HEK293 (cell line): ENCODE results near the gene MAN2B2.

Experiments
- ATF2 ChIP-seq: fragments of 450-650 bp; formaldehyde crosslinking; IDR thresholded peaks from 2 replicates; pipeline ENCODE4 v1.5.1; 2016; ENCODE audit warnings: missing biosample characterization, missing genetic modification characterization, low read depth
- CTCF ChIP-seq: fragments of 450-650 bp; formaldehyde crosslinking; IDR thresholded peaks from 2 replicates; pipeline ENCODE4 v1.5.1; 2016; ENCODE audit warnings: missing biosample characterization, missing genetic modification characterization
- HOXC10 ChIP-seq: sonication (generic); formaldehyde crosslinking; IDR thresholded peaks from 2 replicates; pipeline ENCODE4 v1.8.1; 2023; ENCODE audit warnings: mild to moderate bottlenecking, missing genetic modification reagents
- INSM2 ChIP-seq: fragments of 450-650 bp; formaldehyde crosslinking; IDR thresholded peaks from 2 replicates; pipeline ENCODE4 v1.5.1; 2016; ENCODE audit warnings: missing biosample characterization, missing genetic modification characterization
- PATZ1 ChIP-seq: fragments of 450-650 bp; formaldehyde crosslinking; IDR thresholded peaks from 2 replicates; pipeline ENCODE4 v1.5.1; 2016; ENCODE audit warnings: missing biosample characterization, missing genetic modification characterization
- PRDM4 ChIP-seq: fragments of 450-650 bp; formaldehyde crosslinking; IDR thresholded peaks from 2 replicates; pipeline ENCODE4 v1.5.1; 2017; ENCODE audit warnings: missing biosample characterization, missing genetic modification characterization
- SP2 ChIP-seq: fragments of 450-650 bp; formaldehyde crosslinking; IDR thresholded peaks from 2 replicates; pipeline ENCODE4 v1.5.1; 2016; ENCODE audit warnings: missing biosample characterization, missing genetic modification characterization
- ZNF121 ChIP-seq: fragments of 450-650 bp; formaldehyde crosslinking; IDR thresholded peaks from 2 replicates; pipeline ENCODE4 v1.5.1; 2016; ENCODE audit warnings: missing biosample characterization, missing genetic modification characterization
- ZNF138 ChIP-seq: fragments of 450-650 bp; formaldehyde crosslinking; IDR thresholded peaks from 2 replicates; pipeline ENCODE4 v1.5.1; 2016; ENCODE audit warnings: missing biosample characterization, missing genetic modification characterization, borderline replicate concordance
- ZNF157 ChIP-seq: fragments of 450-650 bp; formaldehyde crosslinking; IDR thresholded peaks from 2 replicates; pipeline ENCODE4 v1.5.1; 2016; ENCODE audit warnings: missing biosample characterization, missing genetic modification characterization
- ZNF274 ChIP-seq, 2 experiments: fragments of 200-500 bp in 1 of 2; fragments of 450-650 bp in 1 of 2; sonication (Bioruptor generic) in 1 of 2; formaldehyde crosslinking in 1 of 2; IDR thresholded peaks; 2 replicates each; pipeline versions ENCODE4 v1.5.1 to v1.6.1; 2014 to 2016; ENCODE audit warnings: borderline replicate concordance in 1 of 2, inconsistent platforms in 1 of 2, low read length in 1 of 2, missing biosample characterization in 1 of 2, missing genetic modification characterization in 1 of 2
- ZNF354C ChIP-seq: fragments of 450-650 bp; formaldehyde crosslinking; IDR thresholded peaks from 2 replicates; pipeline ENCODE4 v1.5.1; 2016; ENCODE audit warnings: missing biosample characterization, missing genetic modification characterization, low read depth, borderline replicate concordance
- ZNF571 ChIP-seq: fragments of 450-650 bp; formaldehyde crosslinking; IDR thresholded peaks from 2 replicates; pipeline ENCODE4 v1.5.0; 2017; ENCODE audit warnings: missing biosample characterization, missing genetic modification characterization
- ZNF639 ChIP-seq: fragments of 450-650 bp; formaldehyde crosslinking; IDR thresholded peaks from 2 replicates; pipeline ENCODE4 v1.5.1; 2016; ENCODE audit warnings: missing biosample characterization, missing genetic modification characterization

GRCh38 chr4:6578221-6578620 lies 3.2 kb downstream of the MAN2B2 start:
- TF ChIP-seq ZNF121 (tag by site-specific recombination): no peak
- TF ChIP-seq PRDM4: no peak
- TF ChIP-seq CTCF (tag by site-specific recombination): no peak
- TF ChIP-seq ZNF138 (tag by site-specific recombination): no peak
- TF ChIP-seq PATZ1 (tag by site-specific recombination): no peak
- TF ChIP-seq INSM2 (tag by site-specific recombination): no peak
- TF ChIP-seq ZNF157 (tag by site-specific recombination): no peak
- no peak for TF ChIP-seq ZNF274 (IDR thresholded peaks at IDR 0.05; ENCODE audit: low read length)
- no peak for TF ChIP-seq ZNF274 (tag by site-specific recombination; IDR thresholded peaks at IDR 0.05; ENCODE audit: borderline replicate concordance)
- TF ChIP-seq SP2: no peak
- no peak for TF ChIP-seq ZNF354C (tag by site-specific recombination)
- TF ChIP-seq ZNF571 (tag by site-specific recombination): no peak
- no peak for TF ChIP-seq ZNF639
- no peak for TF ChIP-seq ATF2 (tag by site-specific recombination)
- no peak for TF ChIP-seq HOXC10 (CRISPR knock-in tag)
